Measurements from ENCODE around the gene CD99. TPM values are rescaled to one million over a fixed set of nuclear protein-coding genes. Genes with fewer than 3 reads are reported as not detected.

Gene CD99
- total RNA-seq, 1 donor from 2014 or later: 282 TPM

DNA sequence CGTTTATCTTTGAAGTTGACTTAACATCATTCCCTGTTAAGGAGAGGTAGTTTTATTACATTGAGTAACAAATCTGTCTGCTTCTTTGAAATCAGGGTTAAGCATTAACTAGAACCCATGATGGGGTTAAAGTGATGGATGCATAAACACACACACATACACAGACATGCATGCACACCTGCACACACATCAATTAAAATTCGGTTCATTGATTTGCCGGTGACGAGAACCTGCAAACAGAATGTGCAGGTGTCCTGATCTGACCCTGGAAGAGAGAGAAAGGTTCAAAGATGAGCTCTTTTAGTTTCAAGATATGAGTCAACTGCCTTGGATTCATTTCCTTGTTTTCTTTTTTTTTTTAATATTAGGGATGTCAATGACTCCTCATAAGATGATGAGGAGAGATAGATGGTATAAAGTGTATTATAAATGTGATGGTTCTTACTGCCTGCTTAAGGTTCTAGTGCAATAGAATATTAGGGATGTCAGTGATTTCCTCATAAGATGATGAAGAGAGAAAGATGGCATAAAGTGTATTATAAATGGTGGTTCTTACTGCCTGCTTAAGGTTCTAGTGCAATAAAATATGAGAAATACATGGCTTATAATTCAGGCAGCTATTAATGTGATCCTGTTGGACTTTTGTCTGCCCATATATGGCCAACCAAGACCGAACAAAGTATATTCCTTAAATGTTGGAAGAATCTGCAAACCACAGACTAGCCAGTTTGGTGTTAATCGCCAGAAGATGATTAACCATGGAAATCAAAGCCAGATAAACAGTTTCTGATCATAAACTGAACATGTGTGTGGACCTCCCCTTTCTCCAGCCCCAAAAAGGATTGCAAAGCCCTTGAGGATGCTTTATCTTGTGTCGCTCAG lies 14.1 kb upstream of the CD99 start:
- Histone ChIP-seq H3K9me3 (no peaks in the 10 kb centered on the region), H3K4me1 (peaks cover 16% of the 10 kb centered on the region), H3K4me3 (no peak overlapping the region), H3K27ac (no peak overlapping the region), H3K27me3 (no peaks in the 10 kb centered on the region), H3K36me3 (no peaks in the 10 kb centered on the region)
- no peak for DNase-seq (ENCODE audit: extremely low spot score in 2 of 2)
- TF ChIP-seq POLR2AphosphoS5 (IDR thresholded peaks at IDR 0.05; ENCODE audit: insufficient read depth in 1 of 2, low read depth in 1 of 2) (no peak), POLR2A (IDR thresholded peaks at IDR 0.05) (no peak), CTCF (IDR thresholded peaks at IDR 0.05) (no peak)
- intact Hi-C loops (cut with DNase I): no loop called here

DNA sequence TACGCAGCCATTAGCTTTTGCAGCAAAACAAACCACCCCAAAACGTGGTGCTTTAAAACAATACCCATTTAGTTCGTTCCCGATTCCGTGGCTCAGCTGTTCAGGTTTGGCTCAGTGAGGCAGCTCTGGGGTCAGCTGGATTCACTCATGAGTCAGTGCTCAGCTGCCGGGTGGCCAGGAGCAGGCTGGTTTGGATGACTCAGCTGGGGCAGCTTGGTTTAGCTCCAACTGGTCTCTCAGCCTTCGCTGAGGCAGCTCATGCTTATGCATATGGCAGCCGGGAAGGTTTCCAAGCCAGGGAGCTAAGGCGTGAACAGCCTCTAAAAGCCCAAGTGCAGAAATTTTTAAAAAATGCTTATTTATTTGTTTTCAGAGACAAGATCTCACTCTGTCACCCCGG lies 13.3 kb upstream of the CD99 start:
- intact Hi-C loops (cut with DNase I): no loop called here
- Histone ChIP-seq H3K4me3 (no peak overlapping the region), H3K36me3 (no peaks in the 10 kb centered on the region), H3K27ac (no peak overlapping the region), H3K27me3 (no peaks in the 10 kb centered on the region), H3K9me3 (no peaks in the 10 kb centered on the region), H3K4me1 (peaks cover 16% of the 10 kb centered on the region)
- TF ChIP-seq POLR2A (IDR thresholded peaks at IDR 0.05) (no peak), POLR2AphosphoS5 (IDR thresholded peaks at IDR 0.05; ENCODE audit: insufficient read depth in 1 of 2, low read depth in 1 of 2) (peak; percentile 44 to 73)
- no peak for DNase-seq (ENCODE audit: extremely low spot score in 2 of 2)

GRCh38 chrX:2678583-2678982 lies 12.5 kb upstream of the CD99 start:
- TF ChIP-seq POLR2A (IDR thresholded peaks at IDR 0.05) (no peak), CTCF (IDR thresholded peaks at IDR 0.05) (no peak), POLR2AphosphoS5 (IDR thresholded peaks at IDR 0.05; ENCODE audit: insufficient read depth in 1 of 2, low read depth in 1 of 2) (no peak)
- H3K36me3 ChIP-seq: no peaks in the 10 kb centered on the region
- no peaks in the 10 kb centered on the region for H3K9me3 ChIP-seq
- no peak overlapping the region for H3K4me3 ChIP-seq
- H3K27me3 ChIP-seq: no peaks in the 10 kb centered on the region
- peaks cover 16% of the 10 kb centered on the region for H3K4me1 ChIP-seq
- H3K27ac ChIP-seq: no peak overlapping the region
- intact Hi-C loops (cut with DNase I): no loop called here
- no peak for DNase-seq (ENCODE audit: extremely low spot score in 2 of 2)

GRCh38 chrX:2679534-2680485 lies 11.3 kb upstream of the CD99 start:
- TF ChIP-seq POLR2A (IDR thresholded peaks at IDR 0.05) (no peak), CTCF (IDR thresholded peaks at IDR 0.05) (no peak), POLR2AphosphoS5 (IDR thresholded peaks at IDR 0.05; ENCODE audit: insufficient read depth in 1 of 2, low read depth in 1 of 2) (no peak)
- Histone ChIP-seq H3K4me3 (no peak overlapping the region), H3K36me3 (no peaks in the 10 kb centered on the region), H3K4me1 (peaks cover 16% of the 10 kb centered on the region), H3K27ac (no peak overlapping the region), H3K27me3 (no peaks in the 10 kb centered on the region), H3K9me3 (no peaks in the 10 kb centered on the region)
- DNase-seq (ENCODE audit: extremely low spot score in 2 of 2): no peak
- intact Hi-C loops (cut with DNase I): no loop called here

- no peak overlapping the region for H3K4me3 ChIP-seq
- no peaks in the 10 kb centered on the region for H3K9me3 ChIP-seq
- intact Hi-C loops (cut with DNase I): no loop called here
- no peaks in the 10 kb centered on the region for H3K36me3 ChIP-seq
- no peaks in the 10 kb centered on the region for H3K27me3 ChIP-seq
- peaks cover 16% of the 10 kb centered on the region for H3K4me1 ChIP-seq
- H3K27ac ChIP-seq: no peak overlapping the region
- DNase-seq (ENCODE audit: extremely low spot score in 2 of 2): no peak
- TF ChIP-seq POLR2A (IDR thresholded peaks at IDR 0.05) (no peak), CTCF (IDR thresholded peaks at IDR 0.05) (no peak), POLR2AphosphoS5 (IDR thresholded peaks at IDR 0.05; ENCODE audit: insufficient read depth in 1 of 2, low read depth in 1 of 2) (no peak)
Measured at GRCh38 chrX:2680486-2681348, 10.4 kb upstream of the CD99 start.

Data from vagina (tissue), 2 donors.